Liver (tissue), 3 donors: ENCODE data around the gene RYR3.

Experiments used
- EGR1 ChIP-seq, 2 donors: IDR thresholded peaks; 2 replicates each; pipeline ENCODE4 v1.6.1; 2016 to 2018; ENCODE audit warnings: antibody characterized with exemption in 2 of 2, low read depth in 2 of 2
- GABPA ChIP-seq, 2 donors: IDR thresholded peaks in 1 of 2; conservative IDR thresholded peaks in 1 of 2; 2 replicates each; pipeline ENCODE4 v1.6.1; 2016; ENCODE audit warnings: antibody characterized with exemption in 2 of 2, mild to moderate bottlenecking in 1 of 2, moderate library complexity in 1 of 2
- JUND ChIP-seq, 2 donors: IDR thresholded peaks; 2 replicates each; pipeline ENCODE4 v1.6.1; 2016; ENCODE audit warnings: antibody characterized with exemption in 2 of 2
- YY1 ChIP-seq: IDR thresholded peaks from 2 replicates; pipeline ENCODE4 v1.6.1; 2016; ENCODE audit warnings: antibody characterized with exemption, mild to moderate bottlenecking
- TF ChIP-seq, protein P1 (sequence below): fragments of 150-350 bp; IDR thresholded peaks from 2 replicates; pipeline ENCODE4 v1.5.1; 2017; ENCODE audit warnings: improper control_type of control experiment, low read depth, low read length; ENCODE audit not compliant: missing input control
- TF ChIP-seq, protein P2 (sequence below): IDR thresholded peaks from 2 replicates; pipeline ENCODE4 v1.6.1; 2016; ENCODE audit warnings: antibody characterized with exemption, mild to moderate bottlenecking
- donor health status: healthy.
- donor health status: healthy.

DNA sequence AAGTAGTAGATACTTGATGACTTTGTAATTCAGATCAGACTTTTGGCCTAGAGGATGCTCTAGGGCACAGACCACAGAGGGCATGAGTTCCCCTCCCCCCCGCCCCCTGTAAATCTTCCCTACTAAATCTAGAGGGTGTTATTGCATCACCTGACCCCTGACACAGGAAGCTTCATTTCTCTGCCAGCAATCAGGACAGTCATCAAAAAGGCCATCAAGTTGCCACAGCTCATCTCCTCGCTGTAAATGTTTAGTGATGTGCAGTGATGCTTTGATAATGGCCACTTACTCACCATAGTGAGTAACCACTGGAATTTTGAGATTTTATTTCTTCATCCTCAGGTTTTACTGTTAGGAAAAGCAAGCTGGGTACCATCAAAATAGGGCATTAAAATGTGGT lies 368.3 kb downstream of the RYR3 start:
- TF ChIP-seq, protein P1, sequence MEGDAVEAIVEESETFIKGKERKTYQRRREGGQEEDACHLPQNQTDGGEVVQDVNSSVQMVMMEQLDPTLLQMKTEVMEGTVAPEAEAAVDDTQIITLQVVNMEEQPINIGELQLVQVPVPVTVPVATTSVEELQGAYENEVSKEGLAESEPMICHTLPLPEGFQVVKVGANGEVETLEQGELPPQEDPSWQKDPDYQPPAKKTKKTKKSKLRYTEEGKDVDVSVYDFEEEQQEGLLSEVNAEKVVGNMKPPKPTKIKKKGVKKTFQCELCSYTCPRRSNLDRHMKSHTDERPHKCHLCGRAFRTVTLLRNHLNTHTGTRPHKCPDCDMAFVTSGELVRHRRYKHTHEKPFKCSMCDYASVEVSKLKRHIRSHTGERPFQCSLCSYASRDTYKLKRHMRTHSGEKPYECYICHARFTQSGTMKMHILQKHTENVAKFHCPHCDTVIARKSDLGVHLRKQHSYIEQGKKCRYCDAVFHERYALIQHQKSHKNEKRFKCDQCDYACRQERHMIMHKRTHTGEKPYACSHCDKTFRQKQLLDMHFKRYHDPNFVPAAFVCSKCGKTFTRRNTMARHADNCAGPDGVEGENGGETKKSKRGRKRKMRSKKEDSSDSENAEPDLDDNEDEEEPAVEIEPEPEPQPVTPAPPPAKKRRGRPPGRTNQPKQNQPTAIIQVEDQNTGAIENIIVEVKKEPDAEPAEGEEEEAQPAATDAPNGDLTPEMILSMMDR, result no peak
- TF ChIP-seq JUND (IDR thresholded peaks at IDR 0.05) (no peak), EGR1 (IDR thresholded peaks at IDR 0.05; ENCODE audit: low read depth in 2 of 2) (no peak), YY1 (no peak), GABPA (IDR thresholded peaks at IDR 0.05 in 1 of 2, conservative IDR thresholded peaks at IDR 0.05 in 1 of 2) (no peak)
- TF ChIP-seq, protein P2, sequence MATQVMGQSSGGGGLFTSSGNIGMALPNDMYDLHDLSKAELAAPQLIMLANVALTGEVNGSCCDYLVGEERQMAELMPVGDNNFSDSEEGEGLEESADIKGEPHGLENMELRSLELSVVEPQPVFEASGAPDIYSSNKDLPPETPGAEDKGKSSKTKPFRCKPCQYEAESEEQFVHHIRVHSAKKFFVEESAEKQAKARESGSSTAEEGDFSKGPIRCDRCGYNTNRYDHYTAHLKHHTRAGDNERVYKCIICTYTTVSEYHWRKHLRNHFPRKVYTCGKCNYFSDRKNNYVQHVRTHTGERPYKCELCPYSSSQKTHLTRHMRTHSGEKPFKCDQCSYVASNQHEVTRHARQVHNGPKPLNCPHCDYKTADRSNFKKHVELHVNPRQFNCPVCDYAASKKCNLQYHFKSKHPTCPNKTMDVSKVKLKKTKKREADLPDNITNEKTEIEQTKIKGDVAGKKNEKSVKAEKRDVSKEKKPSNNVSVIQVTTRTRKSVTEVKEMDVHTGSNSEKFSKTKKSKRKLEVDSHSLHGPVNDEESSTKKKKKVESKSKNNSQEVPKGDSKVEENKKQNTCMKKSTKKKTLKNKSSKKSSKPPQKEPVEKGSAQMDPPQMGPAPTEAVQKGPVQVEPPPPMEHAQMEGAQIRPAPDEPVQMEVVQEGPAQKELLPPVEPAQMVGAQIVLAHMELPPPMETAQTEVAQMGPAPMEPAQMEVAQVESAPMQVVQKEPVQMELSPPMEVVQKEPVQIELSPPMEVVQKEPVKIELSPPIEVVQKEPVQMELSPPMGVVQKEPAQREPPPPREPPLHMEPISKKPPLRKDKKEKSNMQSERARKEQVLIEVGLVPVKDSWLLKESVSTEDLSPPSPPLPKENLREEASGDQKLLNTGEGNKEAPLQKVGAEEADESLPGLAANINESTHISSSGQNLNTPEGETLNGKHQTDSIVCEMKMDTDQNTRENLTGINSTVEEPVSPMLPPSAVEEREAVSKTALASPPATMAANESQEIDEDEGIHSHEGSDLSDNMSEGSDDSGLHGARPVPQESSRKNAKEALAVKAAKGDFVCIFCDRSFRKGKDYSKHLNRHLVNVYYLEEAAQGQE, result no peak
